NCI-H460 (cell line): Measurements from ENCODE around the gene TMC3. TPM values are rescaled to one million over a fixed set of nuclear protein-coding genes. Genes with fewer than 3 reads are reported as not detected.

Source experiments
- DNase-seq: peaks from one replicate; pipeline ENCODE4 v3.0.0-alpha.2; 2016; ENCODE audit warnings: low read depth; ENCODE audit errors: extremely low read depth
- total RNA-seq: library from RNA; depleted of rRNA; stranded (reverse); fragments of >200 nt; shearing (Covaris generic); gene quantifications from 2 replicates; pipeline ENCODE4 v1.2.3, GENCODE V29; 2014; rRNA removed

TMC3 gene
- total RNA-seq, 1 experiment from 2014 or later = 0.02 TPM

DNA sequence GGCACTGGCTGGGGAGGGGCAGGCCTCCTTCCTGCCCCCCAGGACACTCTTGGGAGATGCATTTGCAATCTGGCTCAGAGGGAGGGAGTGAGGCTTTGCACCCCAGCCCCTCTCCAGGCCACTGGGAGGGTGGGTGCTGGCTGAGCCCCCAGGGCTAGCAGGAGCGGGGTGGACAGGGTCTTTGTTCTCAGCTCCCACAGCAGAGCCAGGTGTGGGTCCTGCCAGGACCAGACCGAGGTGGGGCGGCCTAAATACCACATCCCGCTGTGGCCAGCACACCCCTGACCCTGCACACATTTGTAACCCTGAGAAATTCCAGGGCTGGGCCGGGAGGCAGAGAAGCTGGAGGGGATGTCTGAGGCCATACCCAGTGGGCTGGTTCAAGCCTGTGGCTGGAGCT, 91.1 kb downstream of the TMC3 start:
- no peak for DNase-seq

DNA sequence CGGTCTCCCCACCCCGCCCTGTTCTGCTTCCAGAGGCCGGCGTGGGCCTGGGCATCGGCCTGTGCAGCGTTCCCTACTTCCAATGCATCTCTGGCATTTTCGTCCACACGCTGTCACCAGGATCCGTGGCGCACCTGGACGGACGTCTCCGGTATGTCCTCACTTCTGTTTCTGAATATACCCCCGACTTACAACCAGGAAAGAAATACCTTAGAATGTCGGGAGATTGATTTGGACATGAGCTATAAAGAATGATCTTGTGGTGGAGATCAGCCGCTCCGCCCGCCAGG, 91.5 kb downstream of the TMC3 start:
- no peak for DNase-seq

DNA sequence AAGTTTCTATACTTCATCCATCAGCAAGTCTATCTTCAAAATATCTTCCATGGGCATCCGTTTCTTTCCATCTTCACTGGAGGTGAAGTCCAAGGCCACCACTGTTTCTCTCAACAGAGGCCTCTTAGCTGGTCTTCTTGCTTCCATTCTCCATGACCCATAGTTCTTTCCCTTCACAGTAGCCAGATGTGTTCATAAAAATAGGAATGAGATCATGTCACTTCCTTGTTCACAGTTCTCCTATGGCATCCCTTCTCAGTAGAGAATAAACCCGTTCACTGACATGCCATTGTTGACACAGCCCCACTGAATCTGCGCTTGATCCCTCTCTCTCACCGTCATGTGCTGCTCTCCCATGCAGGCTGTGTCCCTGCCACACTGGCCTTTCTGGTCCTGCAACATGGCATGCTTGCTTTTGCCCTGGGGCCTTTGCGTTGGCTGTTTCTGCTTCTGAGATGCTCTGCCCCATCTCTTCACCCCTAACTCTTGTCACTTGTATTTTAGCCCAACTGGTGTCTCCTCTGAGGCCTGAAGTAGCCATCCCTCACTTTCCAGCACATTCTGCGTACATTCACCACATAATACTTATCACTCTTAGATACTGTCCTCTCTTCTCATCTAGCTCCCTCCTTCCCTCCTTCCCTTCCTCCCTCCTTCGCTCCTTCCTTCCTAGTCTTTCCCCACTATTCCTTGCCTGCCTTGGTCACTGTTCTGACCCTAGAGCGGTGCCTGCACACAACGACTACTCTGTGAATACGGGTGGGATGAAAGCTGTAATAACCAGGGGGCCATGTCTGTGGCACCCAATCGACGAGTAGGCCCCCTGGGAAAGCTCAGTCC, 92.0 kb downstream of the TMC3 start:
- no peak for DNase-seq

DNA sequence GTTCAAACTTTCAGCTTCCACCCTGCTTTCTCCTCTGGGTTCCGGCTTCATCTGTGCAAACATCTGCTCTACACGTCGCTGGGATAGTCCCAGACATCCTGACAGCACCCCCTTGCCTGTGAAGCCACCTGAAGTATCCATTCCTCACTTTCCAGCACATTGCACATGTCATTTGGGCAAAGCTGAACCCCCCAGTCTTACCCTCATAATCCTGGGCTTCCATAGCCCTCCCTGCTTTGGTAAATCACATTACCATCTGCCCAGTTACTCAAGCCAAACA, 92.6 kb downstream of the TMC3 start:
- DNase-seq = no peak

Other genes with a start within 250 kb of the TMC3 start
- not detected in 2 replicates for gene CFAP161, start 239.9 kb downstream of the TMC3 start, total RNA-seq
- gene IL16, start 177.3 kb downstream of the TMC3 start, total RNA-seq = not detected in 2 replicates
- gene STARD5, start 50.1 kb downstream of the TMC3 start, total RNA-seq = 0.40 and 0.89 TPM in 2 replicates